OCI-LY7 (cell line): Measurements from ENCODE around the gene MAGED4. TPM values are rescaled to one million over a fixed set of nuclear protein-coding genes. Genes with fewer than 3 reads are reported as not detected.
"Not testable (repeated sequence)": the region's sequence is repeated elsewhere in the genome, so short reads cannot be mapped to it uniquely, and the experiment has no call there.

ENCODE experiments used
- BruUV-seq: library from RNA; stranded (reverse); fragments of 400-500 nt; replicated peaks from 2 replicates; lab custom pipeline; 2021; lab: Mats Ljungman, UMichigan
- CTCF ChIA-PET: fragments of 300-600 bp; sonication (Branson Sonifier 250); formaldehyde crosslinking; loops from one replicate; lab custom pipeline; 2022; ENCODE audit warnings: antibody characterized with exemption; ENCODE audit not compliant: unreplicated experiment; lab: Charles Lee
- POLR2A ChIA-PET: fragments of 300-600 bp; sonication (Branson Sonifier 250); formaldehyde crosslinking; loops from one replicate; lab custom pipeline; 2022; ENCODE audit warnings: antibody characterized with exemption; lab: Charles Lee
- DNase-seq: peaks from one replicate; pipeline ENCODE4 v3.0.0-alpha.2; 2015; ENCODE audit warnings: low spot score
- H2AFZ ChIP-seq: fragments of 200-600 bp; sonication (generic), shearing (Covaris generic); 2 replicates; pipeline ENCODE4 v1.6.1; 2014; ENCODE audit warnings: mild to moderate bottlenecking, antibody characterized with exemption, low read length, moderate library complexity
- H3K27ac ChIP-seq: fragments of 200-600 bp; sonication (generic); 2 replicates; pipeline ENCODE4 v1.5.1; 2014; ENCODE audit warnings: mixed run types, low read depth, mild to moderate bottlenecking, moderate library complexity, low read length, inconsistent platforms; ENCODE audit not compliant: poor library complexity, severe bottlenecking
- H3K36me3 ChIP-seq: fragments of 200-600 bp; sonication (generic); 2 replicates; pipeline ENCODE4 v1.6.1; 2014; ENCODE audit warnings: mild to moderate bottlenecking, antibody characterized with exemption, low read length, moderate library complexity, mixed read lengths; ENCODE audit not compliant: insufficient read depth
- H3K4me1 ChIP-seq: fragments of 200-600 bp; sonication (generic); 2 replicates; pipeline ENCODE4 v1.5.1; 2014; ENCODE audit warnings: mild to moderate bottlenecking, low read length; ENCODE audit not compliant: insufficient read depth, poor library complexity, severe bottlenecking
- H3K4me2 ChIP-seq: fragments of 200-600 bp; sonication (generic); 2 replicates; pipeline ENCODE4 v1.6.1; 2014; ENCODE audit warnings: mild to moderate bottlenecking, low read length
- H3K4me3 ChIP-seq: fragments of 200-600 bp; sonication (generic); 2 replicates; pipeline ENCODE4 v1.5.1; 2014; ENCODE audit warnings: mild to moderate bottlenecking, low read depth, low read length; ENCODE audit not compliant: poor library complexity, severe bottlenecking
- H3K79me2 ChIP-seq: fragments of 200-600 bp; sonication (generic); 2 replicates; pipeline ENCODE4 v1.6.1; 2016; ENCODE audit warnings: low read depth, mild to moderate bottlenecking, low read length, moderate library complexity, mixed read lengths; ENCODE audit not compliant: insufficient read depth
- H3K9me2 ChIP-seq: fragments of 200-600 bp; sonication (generic); 2 replicates; pipeline ENCODE4 v1.6.1; 2016; ENCODE audit warnings: mild to moderate bottlenecking, low read length, mixed read lengths; ENCODE audit not compliant: insufficient read depth
- H3K9me3 ChIP-seq: fragments of 200-600 bp; sonication (generic); 2 replicates; pipeline ENCODE4 v1.6.1; 2014; ENCODE audit warnings: mild to moderate bottlenecking, mixed run types, low read length, mixed read lengths
- H4K20me1 ChIP-seq: fragments of 200-600 bp; sonication (generic); 2 replicates; pipeline ENCODE4 v1.6.1; 2014; ENCODE audit warnings: mild to moderate bottlenecking, antibody characterized with exemption, low read length, moderate library complexity, mixed read lengths; ENCODE audit not compliant: insufficient read depth
- CTCF ChIP-seq: fragments of 200-600 bp; sonication (generic); conservative IDR thresholded peaks from 2 replicates; pipeline ENCODE4 v1.5.1; 2014; ENCODE audit warnings: mild to moderate bottlenecking, antibody characterized with exemption, low read length, moderate library complexity, mixed read lengths
- EZH2phosphoT487 ChIP-seq: fragments of 200-600 bp; sonication (generic); IDR thresholded peaks from 2 replicates; pipeline ENCODE4 v1.6.1; 2018; ENCODE audit warnings: low read depth, borderline replicate concordance, mild to moderate bottlenecking, mixed run types, antibody characterized with exemption, low read length, moderate library complexity, mixed read lengths
- intact Hi-C: fragments of 100-400 bp; cut with micrococcal nuclease; formaldehyde crosslinking; loops from one replicate; pipeline ENCODE4 v1.10.0; 2022; ENCODE audit not compliant: unreplicated experiment
- total RNA-seq, 2 experiments: library from RNA; depleted of rRNA in 1 of 2; stranded (reverse); fragments of >200 nt in 1 of 2; shearing (Covaris generic) in 1 of 2; gene quantifications; 2 replicates each; pipeline ENCODE4 v1.2.3, GENCODE V29; 2014 to 2022

The MAGED4 gene
- total RNA-seq, 2 experiments from 2014 or later: 4.0 to 6.6 TPM

GRCh38 chrX:52140020-52140419 is 44.7 kb upstream of the MAGED4 start:
- H3K9me2 ChIP-seq: no peaks in the 10 kb centered on the region
- ChIA-PET POLR2A (no interaction called here), CTCF (no interaction called here)
- intact Hi-C loops: no loop called here
- no peak overlapping the region for H3K4me3 ChIP-seq
- BruUV-seq: no TSS peak
- no peaks in the 10 kb centered on the region for H3K36me3 ChIP-seq
- H3K9me3 ChIP-seq: no peaks in the 10 kb centered on the region
- no peaks in the 10 kb centered on the region for H4K20me1 ChIP-seq
- no peaks in the 10 kb centered on the region for H3K4me1 ChIP-seq
- no peak for TF ChIP-seq CTCF
- TF ChIP-seq EZH2phosphoT487: no peak
- H2AFZ ChIP-seq: no peak overlapping the region
- H3K79me2 ChIP-seq: no peaks in the 10 kb centered on the region
- DNase-seq: no peak
- no peak overlapping the region for H3K27ac ChIP-seq
- no peak overlapping the region for H3K4me2 ChIP-seq

GRCh38 chrX:52150667-52151066 is 34.0 kb upstream of the MAGED4 start:
- H3K36me3 ChIP-seq, BruUV-seq, H3K4me1 ChIP-seq, intact Hi-C loops, H3K9me3 ChIP-seq, H3K79me2 ChIP-seq, H2AFZ ChIP-seq, CTCF ChIA-PET, POLR2A ChIA-PET, H3K4me3 ChIP-seq, H3K9me2 ChIP-seq, H3K4me2 ChIP-seq, DNase-seq, H4K20me1 ChIP-seq, H3K27ac ChIP-seq: not testable (repeated sequence)

- H3K9me2 ChIP-seq, POLR2A ChIA-PET, H3K9me3 ChIP-seq, H3K79me2 ChIP-seq, H2AFZ ChIP-seq, H3K27ac ChIP-seq, H3K36me3 ChIP-seq, DNase-seq, H4K20me1 ChIP-seq, H3K4me1 ChIP-seq, H3K4me3 ChIP-seq, BruUV-seq, CTCF ChIA-PET, intact Hi-C loops, H3K4me2 ChIP-seq: not testable (repeated sequence)
These were observed 24.5 kb upstream of the MAGED4 start for GRCh38 chrX:52160140-52160539.

GRCh38 chrX:52166840-52167239 is 17.8 kb upstream of the MAGED4 start:
- no TSS peak for BruUV-seq

GRCh38 chrX:52171055-52171454 is 13.6 kb upstream of the MAGED4 start:
- CTCF ChIA-PET, POLR2A ChIA-PET, H3K9me3 ChIP-seq, H4K20me1 ChIP-seq, DNase-seq, H3K4me1 ChIP-seq, intact Hi-C loops, H3K4me3 ChIP-seq, H2AFZ ChIP-seq, H3K4me2 ChIP-seq, H3K27ac ChIP-seq, BruUV-seq, H3K36me3 ChIP-seq, H3K9me2 ChIP-seq, H3K79me2 ChIP-seq: not testable (repeated sequence)

More at GRCh38 chrX:52166840-52167239, 17.8 kb upstream of the MAGED4 start:
- H3K9me3 ChIP-seq: no peaks in the 10 kb centered on the region
- no peaks in the 10 kb centered on the region for H3K9me2 ChIP-seq
- H4K20me1 ChIP-seq: no peaks in the 10 kb centered on the region
- intact Hi-C loops: no loop called here
- no peak overlapping the region for H3K4me3 ChIP-seq
- H3K4me2 ChIP-seq: no peak overlapping the region
- ChIA-PET CTCF (no interaction called here), POLR2A (no interaction called here)
- no peaks in the 10 kb centered on the region for H3K79me2 ChIP-seq
- no peaks in the 10 kb centered on the region for H3K36me3 ChIP-seq
- no peaks in the 10 kb centered on the region for H3K4me1 ChIP-seq
- no peak overlapping the region for H3K27ac ChIP-seq
- no peak for DNase-seq
- no peak overlapping the region for H2AFZ ChIP-seq
- no peak for TF ChIP-seq CTCF
- TF ChIP-seq EZH2phosphoT487: no peak
